NCI-H82 treated with DMSO at 0.1 percent for 48 hours (cell line): ENCODE measurements around the gene CYB5RL.

ENCODE experiments used
- DNase-seq: peaks from one replicate; lab custom pipeline; 2025; ENCODE audit not compliant: unreplicated experiment; lab: John Stamatoyannopoulos, UW

The CYB5RL gene

DNA sequence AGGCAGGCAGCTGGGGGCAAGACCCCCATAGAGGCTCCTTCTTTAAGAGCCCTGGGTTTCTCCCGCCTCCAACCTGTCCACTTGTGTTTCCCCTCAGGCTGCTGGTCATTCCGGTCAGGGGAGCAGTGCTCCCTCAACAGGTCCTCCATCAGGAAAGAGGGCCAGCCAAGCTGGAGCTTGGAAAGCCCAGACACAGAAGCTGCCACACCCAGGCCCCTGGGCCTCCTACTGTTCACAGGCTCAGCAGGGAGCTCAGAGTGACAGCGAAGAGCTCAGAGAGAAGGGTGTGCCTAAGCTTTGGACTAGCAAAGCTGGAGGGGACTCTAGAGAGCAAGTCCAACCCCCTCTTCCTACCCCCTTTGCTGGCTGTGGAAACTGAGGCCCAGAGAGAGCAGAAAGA is 36.8 kb downstream of the CYB5RL start:
- no peak for DNase-seq

DNA sequence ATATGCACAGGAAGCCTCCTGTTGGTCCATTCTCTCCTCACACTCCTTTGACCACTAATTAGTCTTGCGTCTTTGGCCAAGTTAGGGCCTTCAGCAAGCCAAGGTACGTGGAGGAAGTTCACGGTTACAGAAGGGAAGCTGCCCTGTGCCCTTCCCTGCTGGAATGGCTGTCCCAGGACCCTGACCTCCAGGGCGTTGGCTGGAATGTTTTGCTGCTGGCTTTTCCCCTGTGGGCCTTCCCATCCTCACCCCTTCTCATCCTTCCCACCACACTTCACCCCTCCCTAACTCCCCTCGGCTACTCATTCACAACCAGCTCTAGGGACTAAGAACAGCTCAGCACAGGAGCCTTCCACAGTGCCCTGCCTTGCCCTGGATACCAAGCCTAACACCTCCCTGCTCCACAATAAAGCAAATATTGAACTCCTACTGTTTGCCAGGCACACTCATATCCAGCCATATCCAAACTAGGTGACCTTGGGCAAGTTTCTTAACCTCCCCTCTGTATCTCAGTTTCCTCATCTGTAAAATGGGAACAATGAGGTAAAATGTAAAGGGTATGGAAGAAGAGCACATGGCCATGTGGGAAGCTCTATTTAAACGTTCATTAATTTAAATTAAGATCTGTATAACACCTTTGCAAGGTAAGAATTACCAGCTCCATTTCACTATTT is 38.2 kb downstream of the CYB5RL start:
- DNase-seq, result no peak

DNA sequence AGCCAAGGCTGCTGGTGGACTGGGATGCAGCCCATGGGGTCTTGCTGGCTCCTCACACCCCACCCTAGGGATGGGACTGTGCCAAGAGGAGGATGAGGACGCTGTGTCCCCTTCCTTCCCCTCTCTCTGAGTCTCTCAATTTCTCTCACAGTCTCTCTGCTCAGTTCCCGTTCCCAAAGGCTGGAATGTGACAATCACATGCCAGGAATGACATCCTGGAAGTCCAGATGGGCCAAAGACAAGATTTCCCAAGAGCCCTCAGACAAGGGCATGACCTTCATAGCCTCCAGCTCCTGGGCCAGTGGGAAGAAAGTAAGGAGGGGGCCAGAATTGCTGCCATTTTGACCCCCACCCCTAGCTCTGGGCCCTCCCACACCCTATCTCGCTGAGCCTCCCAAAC is 39.5 kb downstream of the CYB5RL start:
- DNase-seq, result no peak

DNA sequence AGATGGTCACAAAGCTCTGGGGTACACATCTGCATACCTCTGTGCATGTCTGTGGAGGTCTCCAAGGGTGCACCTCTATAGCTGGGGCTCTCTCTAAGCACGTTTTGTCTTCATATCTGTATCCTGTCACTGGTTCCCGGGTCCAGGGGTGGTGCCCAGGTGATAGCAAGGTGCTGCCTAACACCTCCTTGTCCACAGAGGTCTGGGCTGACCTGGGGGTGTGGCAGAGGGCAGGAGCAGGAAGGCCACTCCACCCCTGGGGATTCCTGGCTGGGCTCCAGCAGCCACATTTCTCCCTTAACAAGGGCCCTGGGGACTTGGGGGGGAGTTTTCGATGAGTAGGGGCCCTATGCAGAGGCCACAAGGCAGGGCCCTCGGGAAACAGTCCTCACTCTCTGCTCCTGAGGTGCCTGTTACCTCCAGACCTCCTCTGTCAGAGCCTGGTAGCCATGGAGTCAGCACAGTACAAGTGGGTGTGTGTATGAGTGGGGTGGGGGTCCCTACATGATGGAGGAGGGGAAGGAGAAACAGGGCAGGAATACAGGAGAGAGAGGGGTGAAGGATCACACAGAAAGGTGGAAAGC is 40.0 kb downstream of the CYB5RL start:
- no peak for DNase-seq

DNA sequence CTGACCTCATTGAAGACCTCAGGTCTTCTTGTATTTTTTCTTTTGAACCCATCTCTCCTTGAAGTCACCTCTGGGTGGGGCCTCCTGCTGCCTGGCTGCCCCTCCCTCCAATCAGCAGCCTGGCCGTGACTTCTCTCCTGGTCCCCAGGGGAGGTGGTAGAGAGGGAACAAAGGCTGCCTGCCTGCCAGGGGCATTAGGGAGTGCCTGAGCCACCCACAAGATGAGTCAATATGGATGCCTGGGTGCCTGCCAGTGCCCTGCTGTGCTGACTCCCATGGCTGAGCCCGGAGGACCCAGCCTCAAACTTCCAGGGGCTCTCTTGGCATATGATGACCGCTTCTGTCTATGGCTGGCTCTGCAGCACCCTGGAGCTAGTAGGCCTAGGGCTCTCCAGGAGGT is 41.8 kb downstream of the CYB5RL start:
- no peak for DNase-seq

DNA sequence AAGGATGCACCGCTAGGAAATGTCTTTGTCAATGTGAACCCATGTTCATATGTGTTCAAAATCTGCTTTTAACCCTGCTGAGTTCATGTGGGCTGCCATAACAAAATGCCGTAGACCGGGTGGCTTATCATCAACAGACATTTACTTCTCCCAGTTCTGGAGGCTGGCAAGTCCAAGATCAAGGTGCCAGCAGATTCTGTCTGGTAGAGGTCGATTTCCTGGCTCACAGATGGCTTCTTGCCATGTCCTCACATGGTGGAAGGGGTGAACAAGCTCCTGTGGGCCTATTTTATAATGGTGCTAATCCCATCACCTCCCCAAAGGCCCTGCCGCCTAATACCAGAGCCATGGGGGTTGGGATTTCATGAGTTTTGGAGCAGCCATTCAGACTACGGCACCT is 42.4 kb downstream of the CYB5RL start:
- DNase-seq, result no peak

DNA sequence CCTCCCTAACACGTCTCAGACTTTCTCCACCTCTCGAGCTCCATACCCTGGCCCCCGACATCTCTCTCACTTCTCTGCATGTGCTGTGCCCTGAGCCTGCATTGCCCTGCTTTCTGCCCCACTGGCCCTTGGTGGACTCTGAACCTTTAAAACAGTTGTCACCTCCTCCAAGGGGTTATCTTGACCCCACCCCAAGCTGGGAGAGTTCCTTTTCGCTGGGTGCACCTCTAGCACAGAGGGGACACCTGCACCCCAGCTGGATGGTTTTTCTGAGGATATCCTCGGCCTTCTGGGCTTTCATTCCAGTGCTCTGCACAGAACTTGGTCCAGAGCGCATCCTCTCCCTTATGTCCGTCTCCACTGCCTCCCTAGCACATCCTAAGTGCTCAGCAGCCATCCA is 42.8 kb downstream of the CYB5RL start:
- DNase-seq, result no peak

DNA sequence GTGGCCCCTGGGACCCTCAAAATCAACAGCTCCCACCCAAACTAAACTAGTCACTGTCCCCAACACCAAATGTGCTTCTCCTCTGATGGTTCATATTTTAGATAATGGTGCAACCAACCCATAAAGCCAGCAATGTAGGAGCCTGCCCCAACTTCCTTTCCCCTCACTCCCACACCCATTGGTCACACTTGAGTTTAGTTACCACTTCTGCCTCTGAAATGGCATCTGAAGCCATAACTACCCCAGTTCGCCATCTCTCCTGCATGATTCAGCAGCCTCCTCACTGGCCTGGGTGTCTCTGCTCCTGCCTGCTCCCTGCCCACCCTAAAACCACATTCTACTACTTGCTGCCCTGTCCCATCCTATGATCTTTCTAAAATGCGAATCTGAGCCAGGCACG is 43.6 kb downstream of the CYB5RL start:
- DNase-seq, result no peak

DNA sequence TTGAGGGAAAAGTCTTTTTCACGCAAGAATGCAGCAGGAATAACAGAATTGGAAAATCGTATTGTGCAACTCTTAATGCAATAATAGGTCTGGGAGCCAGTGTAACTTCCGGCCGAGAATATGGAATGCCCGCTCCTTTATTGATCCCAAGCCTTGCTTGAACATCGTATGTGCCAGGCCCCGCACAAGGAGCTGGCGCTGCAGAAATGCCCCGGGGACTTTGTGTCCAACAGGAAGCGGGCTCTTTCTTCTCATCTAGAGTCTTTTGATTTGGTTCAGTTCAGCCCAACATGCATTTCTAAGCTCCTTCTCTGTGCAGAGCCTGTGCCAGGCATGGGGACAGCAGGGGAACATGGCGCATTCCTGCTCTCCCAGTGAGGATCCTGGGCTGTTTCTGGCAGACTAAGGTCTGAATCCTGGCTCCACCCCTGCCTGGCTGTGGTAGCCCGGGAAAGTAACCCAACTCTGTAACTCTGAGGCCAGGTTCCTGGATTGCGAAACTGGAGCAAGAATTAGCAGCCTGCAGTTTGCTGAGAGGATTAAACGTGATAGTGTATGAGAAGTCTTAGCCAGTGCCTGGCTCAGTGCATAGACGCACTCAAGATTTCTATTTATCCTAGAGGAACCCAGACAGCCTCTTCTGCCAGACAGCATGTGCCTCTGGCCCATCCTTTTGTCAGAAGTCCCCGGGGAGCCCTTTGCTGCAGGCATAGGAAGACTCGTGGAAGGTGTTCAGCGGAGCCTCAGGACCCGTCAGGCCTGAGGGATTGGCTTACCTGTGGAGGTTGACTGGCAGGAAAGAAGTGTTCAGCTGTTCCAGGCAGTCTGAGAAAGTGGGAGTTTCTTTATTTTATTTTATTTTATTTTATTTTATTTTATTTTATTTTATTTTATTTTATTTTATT is 46.0 kb downstream of the CYB5RL start:
- peak; percentile 63 for DNase-seq

DNA sequence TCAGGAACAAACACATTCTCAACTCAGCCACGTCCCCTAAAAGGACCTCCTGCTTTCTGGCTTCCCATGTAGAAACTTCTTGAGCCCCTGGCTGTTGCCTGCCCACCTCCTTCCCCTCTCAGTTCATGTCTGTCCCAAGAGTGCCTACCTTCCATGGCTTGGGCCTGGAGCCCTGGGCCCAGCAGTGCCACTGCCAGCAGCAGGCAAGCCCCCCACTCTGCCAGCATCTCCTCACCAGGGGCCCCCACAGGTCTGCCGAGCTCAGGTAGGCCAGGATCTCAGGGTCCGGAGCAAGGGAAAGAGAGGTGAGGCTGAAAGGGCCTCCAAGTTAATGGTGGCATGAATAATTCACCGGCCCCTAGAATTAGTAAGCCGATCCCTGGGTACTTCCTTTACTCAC is 47.1 kb downstream of the CYB5RL start, which contains the start of gene CDCP2:
Gene CDCP2, minus strand, starts transcription at position 305 of the 400 bp plus-strand sequence. Its CDS starts 78 bp downstream, at position 227.
- DNase-seq, result no peak

DNA sequence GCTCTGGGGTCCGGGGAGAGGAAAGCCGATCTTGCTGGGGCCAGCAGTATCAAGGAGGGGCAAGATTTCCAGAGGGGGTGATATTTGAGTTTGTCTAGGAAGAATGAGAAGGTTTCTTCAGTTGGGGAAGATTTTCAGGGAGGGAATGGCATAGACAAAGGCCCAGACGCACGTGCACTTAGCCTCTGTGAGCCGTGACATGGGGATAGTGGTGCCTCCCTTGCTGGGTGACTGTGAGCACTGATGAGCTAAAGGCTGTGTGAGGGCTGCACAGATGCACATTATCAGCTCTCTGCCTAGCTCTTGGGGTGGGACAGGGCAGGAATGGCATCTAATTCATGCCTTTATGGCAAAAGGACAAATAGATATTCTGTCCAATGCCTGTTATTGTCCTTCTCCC is 48.8 kb downstream of the CYB5RL start:
- no peak for DNase-seq
